IMR-90 (cell line): Measurements from ENCODE around the gene SNX6.

ENCODE experiments used
- BHLHE40 ChIP-seq: fragments of 150-350 bp; IDR thresholded peaks from 2 replicates; pipeline ENCODE4 v1.6.1; 2016; ENCODE audit warnings: mild to moderate bottlenecking, low read depth, low read length
- CEBPB ChIP-seq: IDR thresholded peaks from 2 replicates; pipeline ENCODE4 v1.6.1; 2012; ENCODE audit warnings: low read depth, low read length, improper control_type of control experiment
- CHD1 ChIP-seq: IDR thresholded peaks from 2 replicates; pipeline ENCODE4 v1.6.1; 2012; ENCODE audit warnings: low read depth, low read length, improper control_type of control experiment
- CTCF ChIP-seq: conservative IDR thresholded peaks from 2 replicates; pipeline ENCODE4 v1.5.1; 2012; ENCODE audit warnings: mild to moderate bottlenecking, low read depth, low read length, improper control_type of control experiment
- ELK1 ChIP-seq: fragments of 150-350 bp; IDR thresholded peaks from 2 replicates; pipeline ENCODE4 v1.6.1; 2016; ENCODE audit warnings: low read depth, mild to moderate bottlenecking, low read length, moderate library complexity, borderline replicate concordance
- FOS ChIP-seq: fragments of 150-350 bp; IDR thresholded peaks from 2 replicates; pipeline ENCODE4 v1.6.1; 2016; ENCODE audit warnings: low read depth, low read length
- MAFK ChIP-seq: IDR thresholded peaks from 2 replicates; pipeline ENCODE4 v1.6.1; 2012; ENCODE audit warnings: low read depth, low read length, improper control_type of control experiment
- MAZ ChIP-seq: IDR thresholded peaks from 2 replicates; pipeline ENCODE4 v1.6.1; 2012; ENCODE audit warnings: low read depth, mild to moderate bottlenecking, low read length, improper control_type of control experiment, moderate library complexity, borderline replicate concordance
- POLR2A ChIP-seq: IDR thresholded peaks from 2 replicates; pipeline ENCODE4 v1.6.1; 2012; ENCODE audit warnings: mild to moderate bottlenecking, low read depth, low read length
- RAD21 ChIP-seq: IDR thresholded peaks from 2 replicates; pipeline ENCODE4 v1.6.1; 2012; ENCODE audit warnings: low read length, improper control_type of control experiment
- RCOR1 ChIP-seq: IDR thresholded peaks from 2 replicates; pipeline ENCODE4 v1.6.1; 2012; ENCODE audit warnings: mild to moderate bottlenecking, low read length, improper control_type of control experiment; ENCODE audit not compliant: insufficient replicate concordance
- RFX5 ChIP-seq: IDR thresholded peaks from 2 replicates; pipeline ENCODE4 v1.8.0; 2012; ENCODE audit warnings: low read depth, mild to moderate bottlenecking, low read length, moderate library complexity
- SMC3 ChIP-seq: fragments of 150-350 bp; IDR thresholded peaks from 2 replicates; pipeline ENCODE4 v1.6.1; 2016; ENCODE audit warnings: low read depth, mild to moderate bottlenecking, antibody characterized with exemption, low read length, moderate library complexity
- USF2 ChIP-seq: fragments of 150-350 bp; IDR thresholded peaks from 2 replicates; pipeline ENCODE4 v1.6.1; 2017; ENCODE audit warnings: mild to moderate bottlenecking, antibody characterized with exemption, low read length, low read depth

- TF ChIP-seq CTCF, result no peak
- peak; percentile 49; the same call in 1 of the 2 replicates for TF ChIP-seq POLR2A
- TF ChIP-seq RAD21, result no peak; the same call in 1 of the 2 replicates
- no peak for TF ChIP-seq MAFK
- no peak for TF ChIP-seq SMC3
- TF ChIP-seq CEBPB, result no peak
- TF ChIP-seq RCOR1, result no peak
- no peak for TF ChIP-seq MAZ
- TF ChIP-seq ELK1, result no peak
- TF ChIP-seq FOS, result peak; percentile 57; the same call in 1 of the 2 replicates
- no peak for TF ChIP-seq USF2
- no peak for TF ChIP-seq RFX5
- TF ChIP-seq BHLHE40, result no peak
- TF ChIP-seq CHD1, result no peak
Measured at GRCh38 chr14:34649344-34649743, 19.4 kb upstream of the SNX6 start.
